NCI-H2227 treated with DMSO at 0.1 percent for 48 hours (cell line): ENCODE data around the gene EVA1A.

ENCODE experiments used
- DNase-seq: peaks from one replicate; lab custom pipeline; 2025; lab: John Stamatoyannopoulos, UW

The EVA1A gene

GRCh38 chr2:75562513-75562864 lies 1.8 kb upstream of the EVA1A start:
- no peak for DNase-seq

DNA sequence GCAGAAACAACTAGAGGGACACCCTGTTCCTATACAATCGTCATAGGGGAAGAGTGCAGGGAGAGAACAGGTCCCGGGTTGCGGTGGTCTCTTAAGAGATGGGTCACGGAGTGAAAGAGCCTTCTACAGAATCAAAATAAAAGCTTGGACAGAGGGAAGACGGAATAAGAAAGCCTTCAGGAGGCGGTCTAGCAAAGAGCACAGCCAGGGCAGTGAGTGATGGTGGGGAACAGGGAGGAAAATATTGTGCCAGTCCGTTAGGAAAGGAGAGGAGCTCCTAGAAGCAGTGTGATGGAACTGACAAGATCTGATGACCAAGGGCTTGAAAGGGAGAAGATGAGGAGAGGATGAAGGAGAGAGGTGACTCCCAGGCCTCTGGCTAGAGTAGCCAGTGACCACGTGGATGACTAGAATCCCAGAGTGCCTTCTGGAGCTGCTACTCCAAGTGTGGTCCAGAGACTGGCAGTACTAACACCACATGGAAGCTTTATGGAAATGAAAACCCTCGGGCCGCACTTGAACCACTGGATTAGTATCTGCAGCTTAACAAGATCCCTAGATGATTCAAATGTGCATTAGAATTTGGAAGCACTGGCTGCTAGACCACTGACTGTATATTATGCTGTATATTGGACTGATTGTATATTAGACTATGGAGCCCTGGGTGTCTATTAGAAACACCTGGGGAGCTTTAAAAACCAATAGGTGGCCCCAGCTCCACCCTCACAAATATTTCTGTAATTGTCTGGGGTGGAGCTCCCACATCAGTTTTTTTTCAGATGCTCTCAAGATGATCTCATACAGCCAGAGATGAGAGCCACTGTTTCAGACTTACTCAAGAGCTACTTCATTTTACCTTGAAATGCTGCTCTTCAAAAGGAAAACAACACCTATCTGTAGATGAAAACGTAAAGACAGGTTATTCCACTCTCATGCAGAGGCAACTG lies 1.1 kb upstream of the EVA1A start:
- no peak for DNase-seq

DNA sequence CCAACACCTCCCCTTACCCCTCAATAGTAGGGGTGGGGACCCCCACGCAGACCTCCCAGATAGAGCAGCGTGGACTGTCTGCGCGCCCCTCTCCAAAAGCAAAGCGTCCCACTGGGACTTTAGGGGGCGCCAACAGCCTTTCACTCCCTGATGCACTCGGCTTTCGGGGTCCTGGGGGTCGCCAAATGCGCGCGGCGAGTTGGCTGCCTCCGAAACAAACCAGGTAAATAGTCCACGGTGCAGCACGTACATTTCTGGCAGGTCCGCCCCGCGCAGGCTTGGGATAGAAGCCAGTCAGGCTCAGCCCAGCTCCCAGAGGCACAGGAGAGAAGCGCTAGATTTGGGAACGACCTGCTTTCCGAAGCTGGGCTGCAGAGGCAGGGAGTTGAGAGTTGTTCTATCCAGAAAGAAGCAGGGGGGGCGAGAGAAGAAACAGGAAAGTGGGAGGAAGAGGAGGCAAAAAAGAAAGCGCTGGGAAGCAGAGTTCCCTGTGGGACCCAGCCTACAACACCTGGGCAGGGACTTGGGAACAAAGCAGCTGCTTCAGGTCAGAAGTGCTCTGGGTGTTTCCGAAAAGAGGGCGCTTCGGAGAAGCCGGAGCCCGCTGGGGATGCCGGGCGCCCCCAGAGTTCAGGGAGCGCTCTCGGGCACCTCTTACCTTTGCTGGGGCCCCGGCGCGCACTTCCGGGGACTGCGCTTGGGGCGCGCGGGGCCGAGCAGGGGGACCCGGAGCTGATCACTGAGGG lies 544 bp downstream of the EVA1A start:
- DNase-seq, result no peak

- no peak for DNase-seq
Observed at GRCh38 chr2:75559680-75560021, 1.1 kb downstream of the EVA1A start.

- DNase-seq, result no peak
Observed at GRCh38 chr2:75558786-75559679, 1.7 kb downstream of the EVA1A start.

GRCh38 chr2:75558136-75558535 lies 2.6 kb downstream of the EVA1A start:
- DNase-seq, result no peak

DNA sequence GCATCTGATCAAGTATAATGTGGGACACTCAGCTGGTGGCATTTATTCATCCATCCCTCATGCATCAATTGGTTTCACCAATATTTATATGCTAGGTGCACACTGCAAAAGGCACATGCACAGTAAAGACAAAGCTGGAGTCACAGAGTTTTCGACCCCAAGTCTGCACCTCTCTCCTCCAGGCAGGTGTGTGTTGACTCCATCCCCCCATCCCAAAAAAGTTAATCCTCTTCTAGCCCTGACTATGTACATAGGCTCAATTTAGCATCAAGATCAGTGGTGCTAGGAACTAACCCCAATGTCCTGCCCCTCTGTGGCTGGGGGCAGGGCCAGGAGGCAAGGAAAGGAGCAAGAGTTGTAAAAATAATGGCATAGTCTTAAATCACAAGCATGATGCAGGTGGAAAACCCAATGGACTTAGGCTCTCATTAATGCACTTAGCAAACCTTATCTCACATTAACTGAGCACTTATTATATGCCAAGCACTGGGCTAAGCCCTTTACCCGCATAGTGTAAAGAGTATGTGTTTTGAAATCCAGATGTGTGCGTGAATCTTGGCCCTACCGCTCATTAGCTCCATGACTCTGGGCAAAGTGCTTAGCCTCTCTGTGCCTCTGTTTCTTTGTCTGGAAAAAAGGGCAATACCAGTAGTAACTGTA lies 3.1 kb downstream of the EVA1A start:
- DNase-seq, result no peak

GRCh38 chr2:75556679-75557366 lies 3.9 kb downstream of the EVA1A start:
- no peak for DNase-seq

GRCh38 chr2:75555701-75556100 lies 5.0 kb downstream of the EVA1A start:
- no peak for DNase-seq

DNA sequence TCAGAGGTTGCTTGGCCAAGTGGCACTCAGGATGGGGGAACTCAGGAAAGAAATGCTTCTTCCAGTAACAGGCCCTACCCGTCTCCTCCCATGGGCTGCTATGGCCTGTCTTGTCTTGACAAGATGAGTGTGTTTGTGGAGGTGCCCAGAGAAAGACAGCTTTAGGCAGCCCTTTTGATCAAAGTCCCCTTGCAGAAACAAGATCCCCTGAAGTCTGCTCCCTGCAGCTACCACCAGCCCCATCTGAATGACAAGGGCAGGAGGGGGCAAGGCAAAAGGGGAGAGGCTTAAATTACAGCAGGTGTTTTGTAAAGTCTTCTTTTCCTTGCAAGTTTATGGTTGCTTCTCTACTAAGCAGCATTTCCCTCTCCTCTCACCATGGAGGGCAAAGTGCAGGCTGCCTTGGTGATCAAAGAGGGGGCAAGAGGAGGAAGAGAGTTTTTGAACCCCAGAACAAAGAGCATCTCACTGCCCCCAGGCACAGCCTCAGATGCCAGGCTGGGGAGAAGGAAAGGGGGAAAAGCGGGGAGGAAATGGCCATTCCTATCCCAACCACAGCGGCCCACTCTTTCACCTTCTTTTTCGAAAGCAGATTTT lies 6.7 kb downstream of the EVA1A start:
- DNase-seq, result no peak

DNA sequence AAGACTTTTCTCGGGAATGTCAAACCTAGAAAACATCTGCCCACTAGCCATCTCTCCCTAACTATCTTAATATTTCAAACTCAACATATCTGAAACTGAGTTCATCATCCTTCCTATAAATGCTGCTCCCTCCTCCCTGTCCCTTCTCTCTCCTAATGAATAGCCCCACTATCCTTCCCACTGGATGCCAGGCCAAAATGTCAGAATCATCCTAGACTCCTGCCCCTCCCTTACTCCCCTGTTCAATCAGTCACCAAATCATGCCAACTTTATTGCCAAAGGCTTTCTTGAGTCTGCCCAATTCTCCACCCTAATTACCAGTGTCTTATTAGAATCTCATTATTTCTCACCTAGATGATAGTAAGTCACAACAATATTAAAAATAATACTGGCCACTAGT lies 8.5 kb downstream of the EVA1A start:
- DNase-seq, result no peak

DNA sequence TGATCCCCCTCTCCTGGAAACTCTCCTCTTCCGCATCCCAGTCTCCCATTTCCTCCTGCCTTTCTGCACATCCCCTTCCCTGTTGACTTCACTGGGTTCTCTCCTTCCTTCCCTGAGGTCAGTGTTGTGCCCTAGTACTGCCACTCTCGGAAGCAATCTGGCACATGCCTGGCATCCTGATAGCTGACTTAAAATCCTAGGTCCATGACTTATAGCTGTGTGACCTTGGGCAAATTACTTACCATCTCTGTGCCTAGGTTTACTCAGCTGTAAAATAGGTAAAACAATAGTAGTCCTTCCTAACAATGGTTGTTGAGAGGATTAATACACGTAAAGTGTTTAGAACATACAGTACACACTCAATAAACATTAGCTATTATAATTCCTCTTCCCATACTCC lies 9.3 kb downstream of the EVA1A start:
- DNase-seq, result no peak

- DNase-seq, result no peak
Observed at GRCh38 chr2:75549401-75550253, 11.1 kb downstream of the EVA1A start.

- DNase-seq, result no peak
Observed at GRCh38 chr2:75548036-75548573, 12.6 kb downstream of the EVA1A start.

DNA sequence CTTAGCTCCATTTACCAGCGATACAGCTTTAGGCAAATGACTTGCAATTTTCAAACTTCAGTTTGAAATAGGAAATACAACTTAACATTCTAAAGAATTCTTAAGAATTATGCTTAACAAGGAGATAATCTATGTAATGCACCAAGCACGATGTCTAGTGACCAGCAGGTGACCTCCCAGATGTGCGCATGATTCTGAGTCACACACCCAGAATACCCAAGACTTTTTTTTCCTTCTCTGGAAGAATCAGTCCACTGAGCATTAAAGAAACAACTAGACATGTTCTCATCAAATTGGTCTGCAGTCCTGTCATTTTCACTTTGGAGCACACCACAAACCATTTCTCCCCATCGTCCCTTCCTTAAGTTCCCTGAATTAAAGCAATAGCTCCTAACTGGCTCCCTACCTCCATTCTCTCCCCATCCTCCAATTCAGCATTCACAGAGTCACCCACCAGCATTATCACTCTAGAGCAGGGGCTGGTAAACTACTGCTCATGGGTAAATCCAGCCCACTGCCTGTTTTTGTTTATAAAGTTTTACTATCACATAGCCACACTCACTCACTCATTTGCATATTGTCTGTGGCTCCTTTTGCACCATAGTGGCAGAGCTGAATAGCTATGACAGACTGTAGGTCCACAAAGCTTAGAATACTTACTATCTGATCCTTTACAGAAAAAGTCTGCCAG lies 13.2 kb downstream of the EVA1A start:
- DNase-seq, result no peak

GRCh38 chr2:75545922-75546321 lies 14.8 kb downstream of the EVA1A start:
- DNase-seq, result no peak

DNA sequence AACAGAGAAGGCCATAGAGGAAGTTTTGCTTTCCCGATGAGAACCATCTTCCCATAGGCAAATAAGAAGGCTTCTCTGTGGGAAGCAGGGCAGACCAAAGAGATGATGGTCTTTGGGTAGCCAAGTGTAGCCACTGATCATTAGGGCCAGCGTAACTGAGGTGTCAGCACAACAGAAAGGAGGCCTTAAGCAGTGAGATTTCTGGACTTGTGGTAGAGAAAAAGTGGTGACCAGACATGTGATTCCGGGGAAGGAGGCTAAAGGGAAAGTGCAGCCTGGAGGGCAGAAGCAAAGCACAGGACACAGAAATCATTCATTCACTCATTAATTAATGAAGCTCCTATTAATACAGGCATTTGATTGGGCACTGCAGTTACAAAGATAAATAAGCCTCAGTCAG lies 15.4 kb downstream of the EVA1A start:
- DNase-seq, result no peak

DNA sequence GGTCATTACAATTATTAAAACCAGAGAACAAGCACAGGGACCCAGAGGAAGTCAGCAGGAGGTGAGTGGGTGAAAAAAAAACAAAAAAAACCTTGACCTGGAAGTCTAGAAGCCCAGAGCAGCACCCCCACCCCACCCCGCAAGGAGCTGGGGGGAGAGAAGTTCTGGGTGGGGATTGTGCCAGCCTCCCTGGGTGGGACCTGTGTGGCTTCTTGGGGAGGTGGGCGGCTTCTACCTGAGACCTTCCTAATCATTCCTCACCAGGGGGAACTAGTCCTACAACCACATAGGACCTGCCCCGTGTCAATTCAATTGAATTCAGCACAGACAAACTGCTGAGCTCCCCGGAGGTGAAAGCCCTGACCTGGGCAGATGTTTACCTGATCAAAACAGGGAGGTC lies 17.3 kb downstream of the EVA1A start:
- DNase-seq, result no peak

DNA sequence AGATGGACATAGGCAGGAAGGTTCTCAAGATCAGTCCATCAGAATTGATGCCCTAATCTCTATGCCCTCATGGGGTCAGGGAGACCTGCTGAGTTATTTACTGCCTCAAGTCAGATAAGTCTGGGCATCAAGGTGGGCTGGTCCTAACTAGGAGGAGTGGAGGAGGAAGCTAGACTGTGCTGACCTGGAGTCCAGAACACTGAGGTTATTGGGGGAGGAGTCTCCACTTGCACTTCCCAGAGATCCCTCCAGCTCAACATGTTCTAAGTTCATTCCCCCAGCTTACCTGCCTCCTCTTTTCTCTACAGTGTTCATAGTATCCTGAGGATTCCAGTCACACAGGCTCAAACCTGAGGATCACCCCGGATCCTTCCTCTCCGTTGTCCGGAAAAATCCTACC lies 19.3 kb downstream of the EVA1A start:
- DNase-seq, result no peak
